Measurements from ENCODE around the gene ATP2A1. TPM values are rescaled to one million over a fixed set of nuclear protein-coding genes. Genes with fewer than 3 reads are reported as not detected.
"Not testable (repeated sequence)": the region's sequence is repeated elsewhere in the genome, so short reads cannot be mapped to it uniquely, and the experiment has no call there.

The ATP2A1 gene
- total RNA-seq, 1 donor from 2014 or later, result 0.11 TPM

DNA sequence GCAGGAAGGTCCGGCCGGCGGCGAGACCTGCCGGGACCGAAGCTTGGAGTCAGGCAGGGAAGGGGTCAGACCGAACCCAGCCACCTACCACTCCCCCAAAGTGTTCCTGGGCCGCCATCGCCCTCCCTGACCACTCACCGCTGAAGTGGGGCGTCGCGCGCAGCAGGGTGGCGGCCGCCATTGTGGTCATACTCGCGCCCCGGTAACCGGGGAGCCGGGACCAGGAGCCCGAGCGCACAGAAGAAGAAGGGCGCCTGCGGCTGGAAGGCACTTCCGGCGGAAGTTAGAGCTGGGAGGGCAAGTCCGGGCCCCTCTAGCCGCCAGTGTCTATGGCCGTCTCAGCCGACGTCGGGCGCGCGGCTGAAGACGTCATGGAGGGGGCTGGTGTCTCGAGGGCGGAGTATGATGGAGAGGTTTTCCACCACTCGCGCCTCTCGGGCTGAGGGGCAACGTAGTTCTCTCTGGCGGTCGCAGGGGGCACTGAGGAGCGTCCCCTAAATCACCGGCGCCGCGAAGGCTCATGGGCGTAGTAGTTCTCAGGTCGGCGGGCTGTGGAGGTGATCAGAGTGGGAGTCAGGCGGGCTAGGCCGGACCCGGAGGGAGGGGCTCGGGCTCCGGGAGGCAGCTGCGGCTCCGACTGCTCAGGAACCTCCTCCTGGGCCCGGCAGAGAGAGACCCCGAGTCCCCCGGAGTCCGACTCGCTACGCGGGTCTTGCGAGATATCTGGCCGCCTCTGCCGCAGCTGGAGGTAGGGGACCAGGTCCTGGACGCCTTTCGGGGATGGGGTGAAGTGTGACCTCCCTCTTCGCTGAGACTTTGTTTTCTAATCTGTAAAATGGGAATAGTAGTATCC is 32.0 kb upstream of the ATP2A1 start, which contains the start of gene TUFM:
Gene TUFM (minus strand): TSS at position 269 of the 853 bp plus-strand sequence. CDS start 79 bp downstream, at position 190.
- ATAC-seq (peak; percentile 98), DNase-seq (ENCODE audit: missing footprints) (peak; percentile 99)
- intact Hi-C loops (cut with DNase I), result loop anchor here (1.0 to 10.0 kb wide), 5 partner anchors 17 to 352 kb away; partner anchors contain the start of genes APOBR, CLN3, RABEP2 and SH2B1

DNA sequence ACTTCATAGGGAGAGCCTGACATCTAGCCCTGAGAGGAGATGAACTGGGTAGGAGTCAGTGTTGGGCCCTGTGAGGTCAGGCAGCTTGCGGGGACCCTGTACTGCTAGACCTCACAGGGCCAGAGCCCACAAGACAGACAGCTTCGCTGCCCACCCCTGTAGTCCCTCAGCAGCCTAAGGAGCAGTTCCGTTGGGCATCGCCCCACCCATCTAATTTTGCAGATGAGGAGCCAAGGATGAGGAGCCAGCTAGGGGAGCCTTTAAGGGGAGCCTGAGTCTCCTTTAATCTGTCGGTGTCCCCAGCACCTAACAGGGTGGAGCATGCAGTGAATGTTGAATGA is 31.4 kb upstream of the ATP2A1 start:
- ATAC-seq, result peak; percentile 2
- intact Hi-C loops (cut with DNase I), result loop anchor here (1.0 to 10.0 kb wide), 5 partner anchors 16 to 352 kb away; partner anchors contain the start of genes APOBR, CLN3, RABEP2 and SH2B1
- no peak for DNase-seq (ENCODE audit: missing footprints)

DNA sequence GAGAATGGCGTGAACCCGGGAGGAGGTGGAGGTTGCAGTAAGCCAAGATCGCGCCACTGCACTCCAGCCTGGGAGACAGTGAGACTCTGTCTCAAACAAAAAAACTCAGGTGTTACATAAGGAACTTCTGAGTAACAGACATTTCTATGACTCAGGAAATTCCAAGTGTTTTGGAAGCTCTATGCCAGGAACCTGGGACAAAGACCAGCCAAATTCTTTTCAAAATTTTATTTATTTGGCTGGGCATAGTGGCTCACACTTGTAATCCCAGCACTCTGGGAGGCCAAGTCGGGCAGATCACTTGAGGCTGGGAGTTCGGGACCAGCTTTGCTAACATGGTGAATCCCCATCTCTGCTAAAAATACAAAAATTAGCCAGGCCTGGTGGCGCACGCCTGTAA is 19.9 kb upstream of the ATP2A1 start:
- peak; percentile 4 for DNase-seq (ENCODE audit: missing footprints)
- no peak for ATAC-seq
- intact Hi-C loops (cut with DNase I), result no loop called here

DNA sequence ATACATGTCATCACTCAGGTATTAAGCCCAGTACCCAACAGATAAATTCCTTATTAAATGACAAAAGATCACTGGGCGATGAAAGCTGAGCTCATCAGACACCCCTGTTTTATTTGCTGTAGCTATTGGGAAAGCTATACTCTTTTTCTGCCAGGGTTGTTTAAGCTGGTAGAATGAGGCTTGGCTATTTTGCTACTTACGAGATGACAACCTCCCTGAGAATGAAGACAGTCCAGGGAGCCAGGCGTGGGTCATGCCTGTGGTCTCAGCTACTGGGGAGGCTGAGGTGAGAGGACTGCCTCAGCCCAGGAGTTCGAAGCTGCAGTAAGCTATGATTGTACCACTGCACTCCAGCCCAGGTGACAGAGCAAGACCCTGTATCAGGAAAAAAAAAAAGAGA is 19.0 kb upstream of the ATP2A1 start:
- ATAC-seq (no peak), DNase-seq (ENCODE audit: missing footprints) (no peak)
- intact Hi-C loops (cut with DNase I), result no loop called here

DNA sequence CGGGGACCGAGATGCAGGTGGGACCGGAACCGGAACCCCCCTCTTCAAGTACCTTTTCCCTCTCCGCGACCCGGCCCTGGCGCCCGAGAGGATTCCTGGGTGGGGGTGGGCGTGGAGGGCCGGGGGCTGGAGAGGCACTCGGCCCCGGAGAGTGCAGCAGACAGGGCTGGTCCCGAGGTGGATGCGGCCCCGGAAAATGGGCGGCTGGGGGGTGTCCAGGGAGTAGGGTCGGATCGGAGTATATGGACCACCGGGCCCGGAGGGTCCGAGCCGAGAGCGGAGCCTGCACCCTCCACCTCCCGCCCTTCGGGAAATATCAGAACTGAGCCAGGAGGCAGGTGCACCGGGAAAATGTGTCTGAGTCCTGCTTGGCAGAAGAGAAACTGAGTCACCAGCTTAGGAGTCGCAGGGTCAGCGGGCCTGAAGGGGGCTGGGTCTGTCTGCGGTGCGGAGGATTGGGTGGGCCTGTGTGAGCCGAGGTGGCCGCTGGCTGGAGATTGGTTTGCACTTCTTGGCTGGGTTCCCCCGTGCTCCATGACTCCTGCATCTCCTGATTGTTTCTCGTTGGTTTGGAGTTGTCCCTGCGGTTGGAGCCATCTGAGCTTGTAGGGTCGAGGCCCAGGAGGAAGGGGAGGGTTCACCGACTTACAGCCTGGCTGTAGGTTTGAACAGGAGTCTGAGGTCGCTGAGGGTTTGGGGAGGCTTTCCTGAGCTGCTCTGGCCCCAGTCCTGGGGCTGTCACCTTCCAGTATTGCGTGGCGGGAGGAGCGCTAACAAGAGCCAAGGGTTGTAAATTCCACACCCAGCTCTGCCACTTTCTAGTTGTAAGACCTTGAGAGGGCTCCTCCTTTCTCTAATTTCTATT is 14.1 kb upstream of the ATP2A1 start:
- intact Hi-C loops (cut with DNase I), result loop anchor here (1.0 kb wide), 1 partner anchor 18 kb away; the partner anchor contains the start of gene TUFM
- DNase-seq (ENCODE audit: missing footprints), result peak; percentile 62
- peak; percentile 1 for ATAC-seq

DNA sequence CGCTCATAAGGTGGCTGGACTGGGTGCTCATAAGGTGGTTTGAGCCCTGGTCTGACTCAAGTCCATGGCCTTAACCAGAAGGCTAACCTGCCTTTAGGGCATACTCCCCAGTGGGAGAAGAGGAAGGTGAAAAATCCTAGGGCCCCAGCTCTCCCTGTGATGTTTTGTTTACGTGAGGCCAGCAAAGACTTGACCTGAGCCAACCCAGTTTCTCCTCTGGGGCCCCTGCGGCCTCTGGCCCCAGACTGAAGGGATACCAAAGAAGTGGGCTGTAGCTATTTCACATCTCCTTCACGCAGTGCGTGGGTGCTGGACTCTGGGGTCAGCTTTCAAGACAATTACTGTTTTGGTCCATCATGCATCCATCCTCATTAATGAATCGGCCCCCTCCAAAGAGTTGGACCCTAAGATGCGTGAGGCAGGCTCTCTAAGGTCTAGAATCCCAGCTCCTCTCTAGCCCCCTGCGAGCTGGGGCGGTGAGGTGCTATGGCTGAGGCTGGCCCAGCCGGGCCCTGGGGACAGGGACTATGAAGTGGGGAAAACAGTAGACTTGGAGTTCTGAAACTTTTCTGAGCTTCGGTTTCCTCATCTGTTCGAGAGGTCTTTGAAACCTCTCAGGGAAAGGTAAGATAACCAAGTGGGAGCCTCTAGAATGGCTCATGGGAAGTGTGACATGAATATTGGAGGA is 13.1 kb upstream of the ATP2A1 start:
- no peak for ATAC-seq
- peak; percentile 37 for DNase-seq (ENCODE audit: missing footprints)
- intact Hi-C loops (cut with DNase I), result no loop called here

DNA sequence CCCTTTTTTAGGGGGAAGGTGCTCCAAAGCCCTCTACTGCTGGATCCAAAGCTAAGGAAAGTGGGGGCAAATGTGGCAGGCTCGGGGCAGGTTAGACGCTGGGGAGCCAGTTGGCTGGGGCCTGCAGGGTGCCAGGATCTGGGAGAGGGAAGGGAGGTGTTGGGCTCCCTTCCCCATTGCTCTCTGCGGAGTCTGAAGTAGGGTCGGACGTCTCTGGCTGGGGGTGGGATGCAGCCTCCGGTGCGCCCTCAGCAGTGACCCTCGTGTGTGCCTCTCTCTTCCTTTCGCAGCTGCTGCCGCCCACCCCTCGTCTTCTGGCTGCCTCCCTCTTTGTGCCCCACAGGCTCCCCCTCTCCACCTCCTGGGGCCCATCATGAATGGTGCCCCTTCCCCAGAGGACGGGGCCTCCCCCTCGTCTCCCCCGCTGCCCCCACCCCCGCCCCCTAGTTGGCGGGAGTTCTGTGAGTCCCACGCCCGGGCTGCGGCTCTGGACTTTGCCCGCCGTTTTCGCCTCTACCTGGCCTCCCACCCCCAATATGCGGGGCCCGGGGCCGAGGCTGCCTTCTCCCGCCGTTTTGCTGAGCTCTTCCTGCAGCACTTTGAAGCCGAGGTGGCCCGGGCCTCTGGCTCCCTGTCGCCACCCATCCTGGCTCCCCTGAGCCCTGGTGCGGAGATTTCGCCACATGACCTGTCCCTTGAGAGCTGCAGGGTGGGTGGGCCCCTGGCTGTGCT is 12.4 kb upstream of the ATP2A1 start:
- intact Hi-C loops (cut with DNase I), result no loop called here
- ATAC-seq (no peak), DNase-seq (ENCODE audit: missing footprints) (peak; percentile 56)

DNA sequence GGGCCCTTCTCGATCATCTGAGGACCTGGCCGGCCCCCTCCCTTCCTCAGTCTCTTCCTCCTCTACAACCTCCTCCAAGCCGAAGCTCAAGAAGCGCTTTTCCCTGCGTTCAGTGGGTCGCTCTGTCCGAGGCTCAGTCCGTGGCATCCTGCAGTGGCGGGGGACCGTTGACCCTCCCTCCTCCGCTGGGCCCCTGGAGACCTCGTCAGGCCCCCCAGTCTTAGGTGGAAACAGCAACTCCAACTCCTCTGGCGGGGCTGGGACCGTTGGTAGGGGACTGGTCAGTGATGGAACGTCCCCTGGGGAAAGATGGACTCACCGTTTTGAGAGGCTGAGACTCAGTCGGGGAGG is 11.9 kb upstream of the ATP2A1 start:
- ATAC-seq, result no peak
- DNase-seq (ENCODE audit: missing footprints), result peak; percentile 56
- intact Hi-C loops (cut with DNase I), result no loop called here

DNA sequence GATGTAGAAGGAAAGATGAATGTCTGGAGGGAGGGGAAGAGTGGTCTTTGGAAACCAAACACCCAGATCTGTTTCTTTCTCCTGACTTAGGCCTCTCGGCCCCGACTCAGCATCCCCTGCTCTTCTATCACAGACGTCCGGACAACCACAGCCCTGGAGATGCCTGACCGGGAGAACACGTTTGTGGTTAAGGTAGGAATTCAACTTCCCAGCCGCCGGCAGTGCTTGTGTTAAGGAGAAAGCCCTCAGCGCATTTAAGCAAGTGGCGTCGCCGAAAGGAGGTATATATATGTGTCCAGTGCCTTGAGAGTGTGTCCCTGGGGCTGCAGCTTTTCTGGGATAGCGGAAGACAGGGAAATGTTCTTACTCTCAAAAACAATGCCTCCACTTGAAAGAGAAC is 11.0 kb upstream of the ATP2A1 start:
- no peak for ATAC-seq
- DNase-seq (ENCODE audit: missing footprints), result peak; percentile 66
- intact Hi-C loops (cut with DNase I), result no loop called here

DNA sequence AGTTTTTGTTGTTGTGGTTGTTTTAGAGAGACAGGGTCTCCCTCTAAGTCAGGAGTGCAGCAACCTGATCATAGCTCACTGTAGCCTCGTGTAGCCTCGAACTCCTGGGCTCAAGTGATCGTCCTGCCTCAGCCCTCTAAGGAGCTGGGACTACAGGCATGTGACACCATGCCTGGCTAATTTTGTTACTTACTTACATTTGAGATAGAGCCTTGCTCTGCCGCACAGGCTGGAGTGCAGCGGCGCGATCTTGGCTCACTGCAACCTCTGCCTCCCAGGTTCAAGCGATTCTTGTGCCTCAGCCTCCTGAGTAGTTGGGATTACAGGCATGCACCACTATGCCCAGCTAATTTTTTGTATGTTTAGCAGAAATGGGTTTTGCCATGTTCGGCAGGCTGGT is 10.6 kb upstream of the ATP2A1 start:
- ATAC-seq; intact Hi-C loops (cut with DNase I): not testable (repeated sequence)
- DNase-seq (ENCODE audit: missing footprints), result peak; percentile 50

DNA sequence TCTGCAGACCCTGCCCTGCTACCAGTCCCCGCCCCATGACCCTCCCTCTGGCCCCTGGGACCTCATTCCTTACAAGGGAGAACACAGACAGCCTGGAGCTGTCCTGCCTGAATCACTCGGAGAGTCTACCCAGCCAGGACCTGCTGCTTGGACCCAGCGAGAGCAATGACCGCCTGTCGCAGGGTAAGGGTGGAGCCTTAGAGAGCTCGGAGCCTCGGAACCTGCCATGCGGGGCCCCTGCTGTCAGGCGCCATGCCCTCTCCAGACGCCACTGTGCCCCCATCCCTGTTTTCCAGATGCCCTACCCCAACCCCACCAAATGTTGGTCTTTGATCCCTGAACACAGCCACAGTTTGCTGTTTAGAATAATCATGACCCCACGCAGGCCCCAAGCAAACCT is 9.1 kb upstream of the ATP2A1 start:
- DNase-seq (ENCODE audit: missing footprints) (peak; percentile 41), ATAC-seq (no peak)
- intact Hi-C loops (cut with DNase I), result no loop called here

DNA sequence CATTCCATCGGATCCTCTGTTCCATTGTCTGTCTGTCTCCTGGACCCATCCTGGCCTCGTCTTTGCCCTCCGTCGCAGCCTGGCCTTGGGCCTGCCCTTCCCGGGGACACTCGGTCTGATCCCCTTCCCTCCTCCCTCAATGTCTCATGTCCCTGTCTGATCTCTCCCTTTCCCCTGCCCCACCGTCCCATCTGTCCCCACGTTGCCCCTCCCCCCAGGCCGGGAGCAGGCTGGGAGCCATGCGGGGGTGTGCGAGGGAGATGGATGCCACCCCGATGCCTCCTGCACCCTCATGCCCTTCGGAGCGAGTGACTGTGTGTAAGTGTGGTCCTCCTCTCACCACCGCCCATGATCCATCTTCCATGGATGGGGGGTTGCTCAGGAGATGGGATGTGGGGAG is 5.3 kb upstream of the ATP2A1 start:
- intact Hi-C loops (cut with DNase I), result loop anchor here (5.0 kb wide), 1 partner anchor 46 kb away; no protein-coding TSS in a partner anchor
- ATAC-seq, result no peak
- DNase-seq (ENCODE audit: missing footprints), result peak; percentile 20

DNA sequence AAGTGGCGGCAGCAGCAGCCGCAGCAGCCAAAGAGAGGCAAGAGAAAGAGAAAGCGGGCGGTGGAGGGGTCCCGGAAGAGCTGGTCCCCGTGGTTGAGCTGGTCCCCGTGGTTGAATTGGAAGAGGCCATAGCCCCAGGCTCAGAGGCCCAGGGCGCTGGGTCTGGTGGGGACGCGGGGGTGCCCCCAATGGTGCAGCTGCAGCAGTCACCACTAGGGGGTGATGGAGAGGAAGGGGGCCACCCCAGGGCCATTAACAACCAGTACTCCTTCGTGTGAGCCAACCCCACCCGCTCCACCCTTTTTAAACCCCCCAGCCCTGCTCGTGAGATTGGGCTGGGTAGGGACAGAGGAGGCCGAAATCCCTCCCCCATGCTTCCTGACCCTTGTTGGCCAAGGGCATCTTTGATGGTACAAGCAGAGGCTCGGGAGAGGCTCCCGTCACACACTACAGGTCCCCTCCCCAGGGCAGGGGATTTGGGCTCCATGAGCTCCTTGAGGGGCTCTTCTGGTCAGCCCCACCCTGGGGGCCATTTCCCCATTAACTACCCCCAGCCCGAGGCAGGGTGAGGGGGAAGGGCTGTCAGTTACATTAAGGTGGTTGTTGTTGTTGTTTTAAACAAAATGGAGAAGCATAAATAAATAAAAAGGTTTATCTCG is 4.6 kb upstream of the ATP2A1 start:
- DNase-seq (ENCODE audit: missing footprints), result peak; percentile 49
- peak; percentile 26 for ATAC-seq
- intact Hi-C loops (cut with DNase I), result loop anchor here (5.0 kb wide), 1 partner anchor 46 kb away; no protein-coding TSS in a partner anchor

DNA sequence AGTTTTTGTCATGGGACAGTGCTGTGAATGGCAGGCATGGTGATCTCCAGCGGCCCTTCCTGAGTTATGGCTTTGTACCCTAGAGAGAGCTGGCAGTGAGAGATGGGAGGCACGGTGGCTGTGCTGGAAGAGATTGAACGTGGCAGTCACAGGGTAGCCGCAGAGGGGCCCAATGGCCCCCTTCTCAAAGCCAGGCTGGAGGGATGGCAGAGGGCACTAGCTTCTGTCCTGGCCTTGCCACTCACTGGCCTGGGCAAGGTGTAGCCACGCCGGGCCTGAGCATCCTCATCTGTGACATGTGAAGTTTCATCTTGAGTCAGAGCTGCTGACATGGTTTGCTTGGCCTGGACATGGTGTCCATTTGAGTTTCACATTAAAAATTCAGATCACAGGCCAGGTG is 3.9 kb upstream of the ATP2A1 start:
- intact Hi-C loops (cut with DNase I), result loop anchor here (5.0 kb wide), 1 partner anchor 47 kb away; no protein-coding TSS in a partner anchor
- peak; percentile 9 for DNase-seq (ENCODE audit: missing footprints)
- no peak for ATAC-seq

DNA sequence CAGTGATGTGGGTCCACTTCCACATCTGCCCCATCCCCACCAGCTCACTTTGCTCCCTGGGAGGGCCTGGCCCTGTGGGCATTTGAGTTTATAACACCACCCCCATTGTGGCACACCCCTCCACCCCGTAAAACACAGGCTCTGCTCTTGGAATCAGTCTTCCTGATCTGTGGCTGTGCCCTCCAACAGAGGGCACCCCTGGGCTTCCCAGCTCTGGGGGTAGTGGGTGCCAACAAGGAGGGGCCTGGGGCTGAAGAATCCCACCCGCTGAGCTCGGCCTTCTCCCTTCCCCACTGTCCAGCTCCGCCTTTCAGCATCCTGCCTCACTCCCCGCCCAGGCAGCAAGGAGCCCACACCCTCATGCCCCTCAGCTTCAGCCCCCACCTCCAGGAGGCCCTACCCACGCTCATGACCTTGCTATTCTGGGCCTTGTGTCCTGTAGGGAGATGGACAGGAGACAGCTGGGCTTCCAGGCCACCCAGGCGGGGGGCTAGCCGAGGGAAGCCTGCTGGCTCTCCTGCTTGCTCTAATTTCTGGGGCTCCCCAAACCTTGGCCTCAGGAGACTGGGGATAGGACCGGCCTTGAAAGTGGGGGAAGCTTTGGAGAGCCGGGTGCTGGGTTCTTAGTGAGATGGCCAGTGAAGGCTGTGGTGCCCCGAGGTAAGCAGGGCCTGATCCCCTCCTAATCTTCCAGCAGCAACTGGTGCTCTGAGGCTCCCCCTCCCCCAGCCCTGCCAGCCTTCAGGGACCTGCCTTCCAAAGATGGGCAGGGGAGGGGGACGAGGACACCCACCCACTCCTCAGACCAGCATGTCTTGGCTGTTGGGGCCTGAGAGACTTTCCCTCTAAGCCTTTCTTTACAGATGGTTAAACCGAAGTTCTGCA is 2.9 kb upstream of the ATP2A1 start:
- ATAC-seq (no peak), DNase-seq (ENCODE audit: missing footprints) (peak; percentile 35)
- intact Hi-C loops (cut with DNase I), result no loop called here

DNA sequence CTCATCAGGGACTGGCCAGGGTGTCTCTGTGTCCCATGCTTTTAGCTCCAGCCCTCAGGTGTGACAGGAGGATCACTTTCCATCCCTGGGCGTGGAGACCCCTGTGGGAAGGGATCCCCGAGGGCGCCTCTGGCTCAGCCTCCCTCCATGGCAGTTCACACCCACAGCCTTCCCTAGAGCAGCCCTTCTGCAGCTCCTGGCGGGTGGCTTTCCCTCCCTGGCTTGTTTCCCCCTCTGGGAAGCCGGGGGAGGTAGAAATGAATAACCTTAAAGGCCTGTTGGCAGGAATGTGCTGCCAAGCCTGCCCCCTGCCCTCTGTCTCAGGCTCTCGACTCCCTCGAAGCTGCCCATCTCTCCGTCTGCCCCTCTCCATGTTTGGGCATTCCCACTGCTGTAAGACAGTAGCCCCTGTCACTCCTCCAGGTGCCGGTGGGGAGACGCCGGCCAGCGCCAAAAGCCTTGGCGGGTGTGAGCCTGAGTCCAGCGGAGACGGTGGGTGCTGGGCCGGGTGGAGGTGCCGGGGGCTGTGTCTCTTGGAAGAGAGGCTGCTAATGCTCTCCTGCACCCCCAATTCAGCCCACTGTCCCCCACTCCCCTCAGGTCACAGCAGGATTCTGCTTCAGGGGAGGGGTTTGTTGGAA is 2.1 kb upstream of the ATP2A1 start:
- DNase-seq (ENCODE audit: missing footprints) (peak; percentile 56), ATAC-seq (no peak)
- intact Hi-C loops (cut with DNase I), result no loop called here

All from Right ventricle myocardium inferior (tissue), 1 donor.